Right lobe of liver (tissue), 6 donors: ENCODE measurements around the gene RAB4A. TPM values are rescaled to one million over a fixed set of nuclear protein-coding genes. Genes with fewer than 3 reads are reported as not detected.

ENCODE experiments used
- ATAC-seq, 4 donors: fragments of 200-7000 bp; cut with Tn5 transposase; one replicate each; pipeline ENCODE4 v1.9.1; 2020; ENCODE audit warnings: mild to moderate bottlenecking in 4 of 4, moderate library complexity in 4 of 4
- DNase-seq, 3 donors: peaks; one replicate each; pipeline ENCODE4 v3.0.0-alpha.2; 2020
- H3K27ac ChIP-seq, 3 donors: fragments of 200-600 bp; one replicate each; pipeline ENCODE4 v1.8.0; 2022
- H3K27me3 ChIP-seq, 2 donors: fragments of 200-600 bp; one replicate each; pipeline ENCODE4 v1.8.0; 2022
- H3K36me3 ChIP-seq, 4 donors: fragments of 200-600 bp; sonication (generic) in 1 of 4; one replicate each; pipeline versions ENCODE4 v1.5.1 to v1.8.0; 2017 to 2022; ENCODE audit warnings: control low read depth in 1 of 4
- H3K4me1 ChIP-seq, 4 donors: fragments of 200-600 bp; sonication (generic) in 1 of 4; one replicate each; pipeline versions ENCODE4 v1.5.1 to v1.8.0; 2017 to 2022; ENCODE audit warnings: control low read depth in 1 of 4
- H3K4me3 ChIP-seq, 3 donors: fragments of 200-600 bp; one replicate each; pipeline ENCODE4 v1.8.0; 2022
- H3K9me3 ChIP-seq, 4 donors: fragments of 200-600 bp; sonication (generic) in 1 of 4; one replicate each; pipeline versions ENCODE4 v1.5.1 to v1.8.0; 2017 to 2022; ENCODE audit warnings: control low read depth in 1 of 4
- POLR2A ChIP-seq: fragments of 450-650 bp; IDR thresholded peaks from one replicate; pipeline ENCODE4 v1.6.1; 2017; ENCODE audit warnings: antibody characterized with exemption, mild to moderate bottlenecking
- WGBS: methylation state at CpG from one replicate; pipeline ENCODE4 v1.1.6; 2018; ENCODE audit warnings: low coverage, low lambda C conversion rate; ENCODE audit not compliant: insufficient coverage; ENCODE audit errors: missing lambda C conversion rate; 5-methylcytosine and 5-hydroxymethylcytosine counted together
- intact Hi-C, 2 donors: fragments of 100-400 bp; cut with DNase I; formaldehyde crosslinking; loops; one replicate each; pipeline versions ENCODE4 v1.11.2 to v1.14.1; 2022
- total RNA-seq, 6 experiments: library from RNA; depleted of rRNA in 2 of 6; stranded (reverse); fragments of >200 nt in 2 of 6; fragmentation: NEBNext Ultra II Directional in 3 of 6; extraction: Animal tissue kit (Norgen Biotek cat#: 25700) in 3 of 6; gene quantifications; one replicate each; pipeline versions ENCODE4 v1.1.0 to v1.2.4, GENCODE V29; 2016 to 2023
- TF ChIP-seq, protein P1 (sequence below), 4 donors: fragments of 200-600 bp in 3 of 4; fragments of 450-650 bp in 1 of 4; IDR thresholded peaks; one replicate each; pipeline versions ENCODE4 v1.5.1 to v1.8.0; 2016 to 2022; ENCODE audit warnings: antibody characterized with exemption in 4 of 4, mild to moderate bottlenecking in 2 of 4
- donor health status: DM: no; HTN: yes; CAD: no.
- donor health status: DM: no; HTN: no; CAD: no.
- donor health status: DM: no; HTN: no; CAD: no.
- donor health status: DM: no; HTN: yes; CAD: no.
- donor health status: DM: no; HTN: yes; CAD: no.

Gene RAB4A
- total RNA-seq, 6 experiments from 2014 or later, result 23.3 to 66.4 (median 50.0) TPM

- WGBS, result 77% methylated on average over 3 of the region's 7 CpGs
- peaks cover 0 to 8% (median 0%) of the 10 kb centered on the region in 4 donors for H3K4me1 ChIP-seq
- H3K9me3 ChIP-seq, result no peaks in the 10 kb centered on the region
- H3K36me3 ChIP-seq, result peaks cover 0 to 12% (median 0%) of the 10 kb centered on the region in 4 donors
- H3K4me3 ChIP-seq, result no peak overlapping the region
- no peaks in the 10 kb centered on the region for H3K27me3 ChIP-seq
- no peak for DNase-seq
- intact Hi-C loops, result no loop called here
- no peak overlapping the region for H3K27ac ChIP-seq
- ATAC-seq, result no peak
- TF ChIP-seq, protein P1, sequence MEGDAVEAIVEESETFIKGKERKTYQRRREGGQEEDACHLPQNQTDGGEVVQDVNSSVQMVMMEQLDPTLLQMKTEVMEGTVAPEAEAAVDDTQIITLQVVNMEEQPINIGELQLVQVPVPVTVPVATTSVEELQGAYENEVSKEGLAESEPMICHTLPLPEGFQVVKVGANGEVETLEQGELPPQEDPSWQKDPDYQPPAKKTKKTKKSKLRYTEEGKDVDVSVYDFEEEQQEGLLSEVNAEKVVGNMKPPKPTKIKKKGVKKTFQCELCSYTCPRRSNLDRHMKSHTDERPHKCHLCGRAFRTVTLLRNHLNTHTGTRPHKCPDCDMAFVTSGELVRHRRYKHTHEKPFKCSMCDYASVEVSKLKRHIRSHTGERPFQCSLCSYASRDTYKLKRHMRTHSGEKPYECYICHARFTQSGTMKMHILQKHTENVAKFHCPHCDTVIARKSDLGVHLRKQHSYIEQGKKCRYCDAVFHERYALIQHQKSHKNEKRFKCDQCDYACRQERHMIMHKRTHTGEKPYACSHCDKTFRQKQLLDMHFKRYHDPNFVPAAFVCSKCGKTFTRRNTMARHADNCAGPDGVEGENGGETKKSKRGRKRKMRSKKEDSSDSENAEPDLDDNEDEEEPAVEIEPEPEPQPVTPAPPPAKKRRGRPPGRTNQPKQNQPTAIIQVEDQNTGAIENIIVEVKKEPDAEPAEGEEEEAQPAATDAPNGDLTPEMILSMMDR (IDR thresholded peaks at IDR 0.05), result no peak
These were observed 48.6 kb downstream of the RAB4A start for GRCh38 chr1:229319487-229319886.

- H3K4me3 ChIP-seq, result no peak overlapping the region
- peaks cover 0 to 19% (median 2%) of the 10 kb centered on the region in 4 donors for H3K4me1 ChIP-seq
- ATAC-seq (no peak), DNase-seq (no peak)
- no peaks in the 10 kb centered on the region for H3K27me3 ChIP-seq
- WGBS, result 91% methylated on average over 7 of the region's 7 CpGs
- H3K36me3 ChIP-seq, result peaks cover 0 to 12% (median 0%) of the 10 kb centered on the region in 4 donors
- intact Hi-C loops, result no loop called here
- H3K9me3 ChIP-seq, result no peaks in the 10 kb centered on the region
- TF ChIP-seq POLR2A, result no peak
- TF ChIP-seq, protein P1 (IDR thresholded peaks at IDR 0.05), result no peak
- H3K27ac ChIP-seq, result no peak overlapping the region
These were observed 52.3 kb downstream of the RAB4A start for GRCh38 chr1:229323201-229323600.

DNA sequence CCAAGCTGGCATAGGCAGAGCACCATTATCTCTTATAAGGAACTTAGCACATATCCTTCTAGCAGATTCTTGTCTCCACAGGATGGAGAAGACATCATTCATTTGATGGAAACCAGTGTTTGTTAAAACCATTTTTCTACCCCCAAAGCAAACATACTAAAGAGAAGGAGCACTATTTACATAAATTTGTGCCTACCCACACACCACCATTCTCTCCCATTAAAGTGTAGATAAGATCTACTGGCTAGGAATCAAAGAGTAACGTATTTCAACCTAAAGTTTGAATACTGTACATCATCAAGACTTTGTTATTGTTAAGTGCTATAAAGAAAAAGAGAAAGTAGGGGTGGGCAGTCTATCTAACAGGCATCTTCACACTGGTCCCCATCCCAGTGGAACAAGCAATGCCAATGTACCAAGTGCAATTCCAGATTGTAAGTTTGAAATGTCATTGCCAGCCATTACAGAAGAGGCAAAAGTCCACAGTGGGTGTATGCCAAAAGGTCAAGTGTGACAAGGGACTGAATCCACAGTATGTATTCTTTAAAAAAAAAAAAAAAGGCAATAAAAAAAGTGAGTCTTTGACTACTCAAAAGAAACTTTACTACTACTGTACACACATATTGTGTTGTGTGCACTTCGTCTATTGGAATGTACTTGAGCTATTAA, 53.1 kb downstream of the RAB4A start:
- intact Hi-C loops, result no loop called here
- 66% methylated on average over 2 of the region's 2 CpGs for WGBS
- ATAC-seq, result peak; percentile 79 to 92 (median 86)

DNA sequence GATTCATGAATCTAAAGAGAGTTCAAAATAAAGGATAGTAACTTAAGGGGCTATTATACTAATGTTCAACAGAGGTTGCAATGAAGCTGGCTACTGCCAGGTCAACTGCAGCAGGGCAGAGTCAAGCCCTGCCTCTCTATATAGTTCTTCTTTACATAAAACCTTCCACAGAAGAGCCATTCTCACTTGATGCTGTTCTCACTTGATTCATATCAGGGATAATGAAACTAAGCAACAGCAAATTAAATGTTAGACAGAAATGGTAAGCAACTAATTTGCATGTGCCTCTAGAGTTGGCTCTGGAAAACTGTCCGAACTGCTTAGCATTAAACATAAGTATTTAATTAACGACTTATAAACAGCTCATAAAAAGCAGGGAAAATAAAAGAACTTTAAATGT, 54.5 kb downstream of the RAB4A start:
- intact Hi-C loops, result no loop called here
- H3K9me3 ChIP-seq, result no peaks in the 10 kb centered on the region
- peaks cover 0 to 19% (median 2%) of the 10 kb centered on the region in 4 donors for H3K4me1 ChIP-seq
- no peak for DNase-seq
- peaks cover 0 to 12% (median 0%) of the 10 kb centered on the region in 4 donors for H3K36me3 ChIP-seq
- no peak for TF ChIP-seq POLR2A
- TF ChIP-seq, protein P1 (IDR thresholded peaks at IDR 0.05), result no peak
- no peaks in the 10 kb centered on the region for H3K27me3 ChIP-seq
- no peak overlapping the region for H3K4me3 ChIP-seq
- ATAC-seq, result no peak
- H3K27ac ChIP-seq, result peak overlapping the region; percentile 0 to 49 (median 19)
- 37% methylated on average over 2 of the region's 2 CpGs for WGBS

More for the DNA sequence above, 53.1 kb downstream of the RAB4A start:
- Histone ChIP-seq H3K27me3 (no peaks in the 10 kb centered on the region), H3K27ac (no peak overlapping the region), H3K36me3 (peaks cover 0 to 12% (median 0%) of the 10 kb centered on the region in 4 donors), H3K4me3 (no peak overlapping the region), H3K9me3 (no peaks in the 10 kb centered on the region), H3K4me1 (peaks cover 0 to 19% (median 2%) of the 10 kb centered on the region in 4 donors)
- no peak for TF ChIP-seq POLR2A
- TF ChIP-seq, protein P1 (IDR thresholded peaks at IDR 0.05), result no peak
- peak in 1 of 3 donors; percentile 77 for DNase-seq
